ENCODE measurements around the gene CITED4.

CITED4 gene

GRCh38 chr1:40851643-40852042 is 10.5 kb downstream of the CITED4 start:
- no peak for DNase-seq

DNA sequence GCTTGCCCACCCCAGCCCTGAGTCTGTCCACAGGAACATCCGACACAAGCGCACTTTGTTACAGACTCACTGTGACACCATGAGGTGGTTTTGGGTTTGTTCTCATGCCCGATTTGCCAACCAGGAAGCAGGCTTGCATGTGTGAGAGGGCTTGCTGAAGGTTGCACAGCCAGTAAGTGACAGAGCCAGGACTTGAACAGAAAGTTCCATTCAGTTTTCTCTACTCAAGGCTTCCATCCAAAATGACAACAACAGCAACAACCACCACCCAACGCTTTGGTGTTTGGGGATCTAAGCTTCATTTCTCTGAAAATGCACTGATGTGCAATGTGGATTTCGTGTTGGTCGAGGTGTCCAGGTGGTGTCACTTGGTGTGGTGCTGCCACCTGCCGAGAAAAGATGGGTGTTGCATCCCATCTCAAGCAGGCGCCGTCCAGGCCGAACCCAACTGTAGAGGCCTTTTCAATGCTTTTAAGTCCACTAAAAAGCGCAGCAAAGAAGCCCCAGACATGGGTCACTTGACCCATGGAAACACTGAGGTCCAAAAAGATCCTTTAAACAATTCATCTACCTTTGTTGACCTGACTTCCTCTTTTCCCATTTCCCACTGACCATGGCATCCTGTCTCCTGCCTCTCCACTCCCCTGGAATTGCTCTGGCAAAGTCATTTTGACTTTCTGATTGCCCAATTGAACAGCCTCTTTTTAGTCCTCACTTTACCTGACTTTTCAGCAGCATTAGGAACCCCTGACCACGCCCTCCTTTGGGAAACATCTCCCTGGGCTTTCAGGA is 12.2 kb downstream of the CITED4 start:
- DNase-seq = no peak

DNA sequence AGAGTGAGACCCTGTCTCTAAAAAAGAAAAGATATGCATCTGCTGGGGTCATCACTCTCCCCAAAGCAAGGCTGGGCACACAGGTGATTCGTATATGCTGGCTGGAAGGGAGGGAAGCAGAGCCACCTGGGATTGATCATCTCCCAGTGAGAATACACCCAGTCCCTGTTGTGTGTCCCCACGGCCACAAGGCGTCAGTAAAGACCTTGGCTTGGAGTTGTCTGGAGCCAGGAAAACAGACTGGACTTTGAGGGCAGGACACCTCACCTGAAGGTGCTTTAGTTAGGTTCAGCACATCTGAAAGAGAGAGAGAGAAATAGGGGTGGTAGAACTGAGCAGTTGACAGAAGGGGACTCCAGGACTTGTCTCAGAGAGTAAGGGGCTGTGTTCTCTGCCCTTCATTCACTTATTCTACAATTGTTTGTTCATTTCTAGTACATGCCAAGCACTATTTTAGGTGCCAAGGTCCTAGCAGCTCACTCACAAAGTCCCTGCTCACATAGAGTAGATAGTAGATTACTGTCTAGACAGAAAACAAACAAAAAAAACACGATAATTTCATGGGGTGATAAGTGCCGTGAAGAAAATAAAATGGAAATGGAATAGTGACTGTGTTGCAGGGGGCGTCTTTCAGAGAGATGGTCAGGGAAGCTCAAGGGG is 13.5 kb downstream of the CITED4 start:
- peak; percentile 2 for DNase-seq

DNA sequence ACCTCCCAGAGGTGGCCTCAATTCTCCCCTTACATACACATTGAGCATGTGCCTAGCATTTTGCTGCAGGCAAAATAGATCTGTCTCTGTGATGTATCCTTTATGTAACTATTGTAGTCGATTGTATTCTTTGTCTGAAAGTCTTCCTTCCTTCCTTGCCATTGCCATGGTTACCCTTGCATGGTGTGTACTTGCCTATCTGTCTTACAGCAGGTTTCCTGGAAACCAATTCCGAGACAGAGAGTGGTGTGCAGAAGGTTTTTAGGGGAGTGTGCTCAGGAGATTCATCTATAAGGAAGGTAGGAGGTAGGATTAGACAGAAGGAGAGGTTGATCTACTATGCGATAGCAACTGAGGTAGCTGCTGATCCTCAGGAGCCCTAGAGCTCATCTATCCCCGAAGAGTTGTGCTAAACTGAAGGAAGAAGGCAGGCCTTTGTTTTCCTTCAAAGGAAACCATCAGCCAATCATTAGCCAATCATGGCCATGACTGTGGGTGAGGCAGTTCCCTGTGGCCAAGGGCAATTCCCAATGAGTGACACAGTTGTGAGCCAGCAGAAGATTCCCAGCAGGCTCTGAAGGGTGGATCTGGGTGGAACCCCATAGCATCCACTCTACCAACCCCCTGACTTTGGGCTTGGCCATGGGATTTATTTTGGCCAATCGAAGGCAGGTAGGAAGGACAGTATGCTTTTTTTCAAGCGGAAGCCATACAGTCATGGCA is 15.0 kb downstream of the CITED4 start:
- DNase-seq = no peak

GRCh38 chr1:40845895-40846294 is 16.3 kb downstream of the CITED4 start:
- no peak for DNase-seq

GRCh38 chr1:40844887-40845878 is 17.0 kb downstream of the CITED4 start:
- DNase-seq = no peak

- no peak for DNase-seq
Measured at GRCh38 chr1:40844079-40844478, 18.1 kb downstream of the CITED4 start.

DNA sequence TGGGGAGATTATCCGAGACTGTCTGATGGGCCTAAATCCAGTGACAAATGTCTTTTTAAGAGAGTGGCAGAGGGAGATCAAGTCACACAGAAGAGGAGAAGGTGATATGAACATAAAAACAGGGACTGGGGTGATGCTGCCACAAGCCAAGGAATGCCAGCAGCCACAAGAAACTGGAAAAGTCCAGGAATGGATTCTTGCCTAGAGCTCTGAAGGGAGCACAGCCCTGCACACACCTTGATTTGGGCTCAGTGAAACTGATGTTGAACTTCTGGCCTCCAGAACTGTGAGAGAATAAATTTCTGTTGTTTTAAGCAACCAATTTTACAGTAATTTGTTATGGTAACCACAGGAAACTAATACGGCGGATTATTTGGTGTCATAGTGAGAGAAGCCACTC is 19.5 kb downstream of the CITED4 start:
- no peak for DNase-seq

GRCh38 chr1:40842207-40842606 is 20.0 kb downstream of the CITED4 start:
- DNase-seq = no peak

GRCh38 chr1:40841602-40842001 is 20.6 kb downstream of the CITED4 start:
- DNase-seq = no peak

GRCh38 chr1:40840526-40841323 is 21.4 kb downstream of the CITED4 start:
- DNase-seq = no peak

GRCh38 chr1:40839943-40840335 is 22.2 kb downstream of the CITED4 start:
- no peak for DNase-seq

DNA sequence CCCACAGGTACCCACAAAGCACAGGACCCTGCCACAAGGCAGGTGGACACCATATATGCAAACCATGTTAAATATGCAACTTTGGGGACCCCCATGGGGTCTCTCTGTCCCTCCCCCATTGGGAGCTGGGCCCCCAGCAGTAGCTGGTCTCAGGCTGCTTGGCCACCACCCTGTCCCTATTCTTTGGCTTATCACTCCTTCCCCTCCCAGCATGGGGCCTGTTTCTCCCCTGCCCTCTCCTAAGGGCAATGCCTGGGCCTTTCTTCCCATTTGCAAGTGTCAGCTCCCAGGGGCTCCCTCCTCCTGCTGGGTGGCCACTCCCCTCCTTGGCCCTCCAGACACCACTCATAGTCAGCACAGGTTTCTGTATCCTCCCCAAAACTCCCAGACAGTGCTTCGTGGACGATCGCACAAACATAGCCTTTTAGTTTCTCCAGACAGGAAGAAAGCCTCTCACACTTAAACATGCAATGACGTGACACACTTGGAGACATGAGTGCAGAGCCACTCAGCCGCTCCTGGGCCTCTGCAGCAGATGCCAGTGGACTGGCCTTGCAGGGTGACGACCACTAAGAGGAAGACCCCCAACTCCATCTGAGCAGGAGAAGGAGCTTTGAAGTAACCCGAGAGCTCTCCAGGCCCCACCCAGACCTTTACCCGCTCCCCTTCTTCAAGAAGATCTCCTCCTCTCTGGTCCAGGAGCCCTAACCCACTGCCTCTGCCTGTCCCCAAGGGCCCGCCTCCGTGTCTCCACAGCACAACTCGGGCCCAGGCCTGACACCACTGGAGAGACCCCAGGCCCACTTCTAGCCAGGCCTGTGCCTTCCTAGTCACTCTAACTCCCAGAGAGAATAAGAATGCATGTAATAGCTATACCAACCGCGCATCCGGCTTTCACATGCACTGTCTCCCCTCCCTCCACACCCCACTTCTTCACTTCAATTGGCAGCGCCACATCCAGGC is 22.9 kb downstream of the CITED4 start:
- no peak for DNase-seq

DNA sequence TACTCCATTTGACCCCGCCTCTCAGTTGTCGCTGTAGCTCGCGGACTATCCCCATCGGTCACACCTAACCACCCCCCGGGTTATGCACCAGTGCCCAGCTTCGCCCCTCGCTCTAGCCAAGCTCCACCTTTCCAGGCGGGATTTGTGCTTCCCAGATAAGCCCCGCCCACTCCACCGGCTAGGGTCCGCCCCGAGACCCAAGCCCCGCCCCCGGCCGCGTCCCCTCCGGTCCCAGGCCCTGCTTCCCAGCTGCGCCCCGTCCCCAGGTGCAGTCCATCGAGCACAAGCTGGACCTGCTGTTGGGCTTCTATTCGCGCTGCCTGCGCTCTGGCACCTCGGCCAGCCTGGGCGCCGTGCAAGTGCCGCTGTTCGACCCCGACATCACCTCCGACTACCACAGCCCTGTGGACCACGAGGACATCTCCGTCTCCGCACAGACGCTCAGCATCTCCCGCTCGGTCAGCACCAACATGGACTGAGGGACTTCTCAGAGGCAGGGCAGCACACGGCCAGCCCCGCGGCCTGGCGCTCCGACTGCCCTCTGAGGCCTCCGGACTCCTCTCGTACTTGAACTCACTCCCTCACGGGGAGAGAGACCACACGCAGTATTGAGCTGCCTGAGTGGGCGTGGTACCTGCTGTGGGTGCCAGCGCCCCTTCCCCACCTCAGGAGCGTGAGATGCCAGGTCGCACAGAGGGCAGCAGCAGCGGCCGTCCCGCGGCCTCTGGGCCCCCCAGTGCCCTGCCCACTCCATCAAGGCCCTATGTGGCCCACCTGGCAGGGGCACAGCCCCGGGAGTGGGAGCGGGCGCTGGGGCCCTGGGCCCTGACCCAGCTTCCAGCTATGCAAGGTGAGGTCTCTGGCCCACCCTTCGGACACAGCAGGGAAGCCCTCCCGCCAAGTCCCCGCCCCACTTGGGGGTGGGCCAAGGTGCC is 23.9 kb downstream of the CITED4 start:
- DNase-seq = no peak

DNA sequence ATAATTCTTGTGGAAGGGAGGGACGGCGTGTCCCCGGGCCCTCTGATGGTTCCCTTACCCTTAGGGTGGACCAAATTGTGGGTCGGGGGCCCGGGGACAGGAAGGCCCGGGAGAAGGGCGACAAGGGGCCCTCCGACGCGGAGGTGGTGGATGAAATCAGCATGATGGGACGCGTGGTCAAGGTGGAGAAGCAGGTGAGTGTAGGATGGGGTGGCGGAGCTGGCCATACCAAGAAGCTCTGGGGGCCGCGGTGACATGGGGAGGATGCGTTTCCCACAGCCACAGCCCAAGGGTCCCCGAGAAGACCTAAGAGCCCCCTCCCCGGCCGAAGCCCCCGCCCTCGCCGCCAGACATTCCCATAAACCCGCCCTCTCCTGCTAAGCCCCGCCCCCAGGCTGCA is 24.6 kb downstream of the CITED4 start:
- DNase-seq = no peak

GRCh38 chr1:40836283-40836682 is 25.9 kb downstream of the CITED4 start:
- no peak for DNase-seq

- no peak for DNase-seq
Measured at GRCh38 chr1:40834968-40835545, 27.1 kb downstream of the CITED4 start.

DNA sequence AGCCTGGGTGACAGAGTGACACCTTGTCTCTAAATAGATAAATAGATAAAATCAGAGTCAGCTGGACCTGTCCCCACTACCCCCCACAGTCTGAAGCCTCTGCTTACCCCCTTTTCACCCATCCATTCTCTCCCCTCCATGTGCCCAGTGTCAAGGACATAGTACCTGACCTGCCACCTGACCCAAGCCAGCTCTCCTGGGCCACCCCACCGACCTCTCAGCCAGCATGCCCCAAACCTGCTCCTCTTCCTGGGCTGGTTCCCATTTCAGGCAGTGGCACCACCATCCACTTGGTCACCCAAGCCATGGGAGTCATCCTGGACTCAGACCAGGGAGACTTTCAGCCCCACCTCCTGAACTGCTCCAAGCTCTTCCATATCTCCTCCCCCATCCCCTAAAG is 28.2 kb downstream of the CITED4 start:
- DNase-seq = no peak
